ENCODE data around the gene NHSL2.
"Not testable (repeated sequence)": the region's sequence is repeated elsewhere in the genome, so short reads cannot be mapped to it uniquely, and the experiment has no call there.

Gene NHSL2

GRCh38 chrX:71910643-71910985 lies at the start of gene NHSL2:
TSS of gene NHSL2 (plus strand) at chrX:71910845.
- DNase-seq (ENCODE audit: low read depth in 2 of 2) = no peak

- DNase-seq (ENCODE audit: low read depth in 2 of 2) = no peak
Observed at GRCh38 chrX:71867680-71868079, 43.0 kb upstream of the NHSL2 start.

- DNase-seq (ENCODE audit: low read depth in 2 of 2) = not testable (repeated sequence)
Observed at GRCh38 chrX:71869566-71869965, 41.1 kb upstream of the NHSL2 start.

- no peak for DNase-seq (ENCODE audit: low read depth in 2 of 2)
Observed at GRCh38 chrX:71870208-71871098, 40.2 kb upstream of the NHSL2 start.

- DNase-seq (ENCODE audit: low read depth in 2 of 2) = no peak
Observed at GRCh38 chrX:71871367-71871766, 39.3 kb upstream of the NHSL2 start.

- no peak for DNase-seq (ENCODE audit: low read depth in 2 of 2)
Observed at GRCh38 chrX:71872542-71873458, 37.8 kb upstream of the NHSL2 start.

- DNase-seq (ENCODE audit: low read depth in 2 of 2) = no peak
Observed at GRCh38 chrX:71873459-71873833, 37.2 kb upstream of the NHSL2 start.

GRCh38 chrX:71876841-71877240 lies 33.8 kb upstream of the NHSL2 start:
- not testable (repeated sequence) for DNase-seq (ENCODE audit: low read depth in 2 of 2)

- no peak for DNase-seq (ENCODE audit: low read depth in 2 of 2)
Observed at GRCh38 chrX:71885099-71885498, 25.5 kb upstream of the NHSL2 start.

- no peak for DNase-seq (ENCODE audit: low read depth in 2 of 2)
Observed at GRCh38 chrX:71895607-71896006, 15.0 kb upstream of the NHSL2 start.

- no peak for DNase-seq (ENCODE audit: low read depth in 2 of 2)
Observed at GRCh38 chrX:71906144-71906543, 4.5 kb upstream of the NHSL2 start.

GRCh38 chrX:71908387-71908786 lies 2.3 kb upstream of the NHSL2 start:
- no peak for DNase-seq (ENCODE audit: low read depth in 2 of 2)

GRCh38 chrX:71909956-71910355 lies 689 bp upstream of the NHSL2 start:
- no peak for DNase-seq (ENCODE audit: low read depth in 2 of 2)

GRCh38 chrX:71910986-71911730 lies 513 bp downstream of the NHSL2 start:
- no peak for DNase-seq (ENCODE audit: low read depth in 2 of 2)

- no peak for DNase-seq (ENCODE audit: low read depth in 2 of 2)
Observed at GRCh38 chrX:71911731-71912050, 1.0 kb downstream of the NHSL2 start.

GRCh38 chrX:71912156-71912555 lies 1.5 kb downstream of the NHSL2 start:
- DNase-seq (ENCODE audit: low read depth in 2 of 2) = no peak

GRCh38 chrX:71913156-71913950 lies 2.7 kb downstream of the NHSL2 start:
- no peak for DNase-seq (ENCODE audit: low read depth in 2 of 2)

- DNase-seq (ENCODE audit: low read depth in 2 of 2) = no peak
Observed at GRCh38 chrX:71917621-71918343, 7.1 kb downstream of the NHSL2 start.

GRCh38 chrX:71919431-71919830 lies 8.8 kb downstream of the NHSL2 start:
- DNase-seq (ENCODE audit: low read depth in 2 of 2) = no peak

GRCh38 chrX:71919886-71920285 lies 9.2 kb downstream of the NHSL2 start:
- no peak for DNase-seq (ENCODE audit: low read depth in 2 of 2)

- DNase-seq (ENCODE audit: low read depth in 2 of 2) = no peak
Observed at GRCh38 chrX:71922686-71923085, 12.0 kb downstream of the NHSL2 start.

Measured in stimulated activated CD8-positive, alpha-beta memory T cell treated with anti-CD3 and anti-CD28 coated beads, Interleukin-2, amount 100 ng/mL, for 1 hour (primary cell).